HepG2 (cell line): ENCODE results near the gene GPATCH3. TPM values are rescaled to one million over a fixed set of nuclear protein-coding genes. Genes with fewer than 3 reads are reported as not detected.

Experiments
- EEA1 ChIP-seq: sonication (generic); formaldehyde crosslinking; IDR thresholded peaks from 2 replicates; pipeline ENCODE4 v1.5.1; 2020; ENCODE audit warnings: mild to moderate bottlenecking, missing genetic modification reagents, borderline replicate concordance
- FIP1L1 ChIP-seq: fragments of 200-400 bp; formaldehyde crosslinking; IDR thresholded peaks from 2 replicates; pipeline ENCODE4 v1.6.1; 2018; ENCODE audit warnings: low read depth, mild to moderate bottlenecking, low read length, moderate library complexity, borderline replicate concordance; ENCODE audit not compliant: insufficient read depth
- GZF1 ChIP-seq: sonication (generic); formaldehyde crosslinking; IDR thresholded peaks from 2 replicates; pipeline ENCODE4 v1.5.1; 2020; ENCODE audit warnings: mild to moderate bottlenecking, missing genetic modification reagents
- HMG20A ChIP-seq: IDR thresholded peaks from 2 replicates; pipeline ENCODE4 v1.6.1; 2016; ENCODE audit warnings: borderline replicate concordance
- HNF4A ChIP-seq: sonication (generic); formaldehyde crosslinking; IDR thresholded peaks from 2 replicates; pipeline ENCODE4 v1.4.0; 2020; ENCODE audit warnings: missing genetic modification reagents
- KDM3A ChIP-seq: IDR thresholded peaks from 2 replicates; pipeline ENCODE4 v1.6.1; 2018; ENCODE audit warnings: low read depth, missing compliant biosample characterization
- KDM5B ChIP-seq: sonication (generic); formaldehyde crosslinking; IDR thresholded peaks from 2 replicates; pipeline ENCODE4 v1.4.0; 2020; ENCODE audit warnings: missing genetic modification reagents, mild to moderate bottlenecking, borderline replicate concordance
- PHF8 ChIP-seq: sonication (generic); formaldehyde crosslinking; IDR thresholded peaks from 2 replicates; pipeline ENCODE4 v1.5.0; 2020; ENCODE audit warnings: missing genetic modification reagents
- PPARG ChIP-seq: conservative IDR thresholded peaks from 2 replicates; pipeline ENCODE4 v1.6.1; 2016; ENCODE audit warnings: missing biosample characterization, missing genetic modification reagents
- ZNF24 ChIP-seq: fragments of 450-650 bp; IDR thresholded peaks from 2 replicates; pipeline ENCODE4 v1.6.1; 2017; ENCODE audit warnings: antibody characterized with exemption, mild to moderate bottlenecking
- ZNF619 ChIP-seq: sonication (generic); formaldehyde crosslinking; IDR thresholded peaks from 2 replicates; pipeline ENCODE4 v1.4.0; 2020; ENCODE audit warnings: mild to moderate bottlenecking, missing genetic modification reagents
- polyA plus RNA-seq, 8 experiments: library from polyadenylated mRNA; depleted of rRNA in 3 of 8; stranded (reverse) in 7 of 8; unstranded in 1 of 8; fragments of >200 nt; fragmentation: Illumina TruSeq in 4 of 8; extraction: Trizol in 4 of 8; gene quantifications; 2 replicates each; pipeline versions ENCODE4 v1.2.1 to v1.2.3, GENCODE V29; 2011 to 2016; ENCODE audit warnings: low read depth in 4 of 8, missing spikeins in 1 of 8, mixed read lengths in 1 of 8; ENCODE audit not compliant: insufficient read depth in 1 of 8
- total RNA-seq, 5 experiments: library from RNA; depleted of rRNA; stranded (reverse); fragments of >200 nt; fragmentation: Illumina TruSeq; extraction: Trizol; gene quantifications; 2 replicates each; pipeline ENCODE4 v1.2.3, GENCODE V29; 2016; ENCODE audit warnings: low read depth in 1 of 5
- TF ChIP-seq, protein P1 (sequence below): sonication (generic); formaldehyde crosslinking; conservative IDR thresholded peaks from 2 replicates; pipeline ENCODE4 v1.8.0; 2022; ENCODE audit warnings: missing genetic modification reagents
- TF ChIP-seq, protein P2 (sequence below): sonication (generic); formaldehyde crosslinking; IDR thresholded peaks from 2 replicates; pipeline ENCODE4 v1.4.0; 2020; ENCODE audit warnings: low read depth, mild to moderate bottlenecking, missing genetic modification reagents
- TF ChIP-seq, protein P3 (sequence below): IDR thresholded peaks from 2 replicates; pipeline ENCODE4 v1.6.1; 2016
- TF ChIP-seq, protein P4 (sequence below): sonication (generic); formaldehyde crosslinking; IDR thresholded peaks from 2 replicates; pipeline ENCODE4 v1.4.0; 2020; ENCODE audit warnings: missing genetic modification reagents, mild to moderate bottlenecking, borderline replicate concordance
- TF ChIP-seq, protein P5 (sequence below), 2 experiments: sonication (generic) in 1 of 2; formaldehyde crosslinking in 1 of 2; IDR thresholded peaks; 2 replicates each; pipeline versions ENCODE4 v1.4.0 to v1.6.1; 2018 to 2020; ENCODE audit warnings: missing genetic modification reagents in 2 of 2, borderline replicate concordance in 1 of 2, low read depth in 1 of 2, mild to moderate bottlenecking in 1 of 2, missing biosample characterization in 1 of 2
- TF ChIP-seq, protein P6 (sequence below): sonication (generic); formaldehyde crosslinking; IDR thresholded peaks from 2 replicates; pipeline ENCODE4 v1.5.0; 2020; ENCODE audit warnings: mild to moderate bottlenecking, missing genetic modification reagents

The GPATCH3 gene
- total and polyA plus RNA-seq, 2 of the 13 experiments (the other 11 are each of a cell fraction or from before 2014, with no cell fraction given) = 8.3 to 11.0 TPM

DNA sequence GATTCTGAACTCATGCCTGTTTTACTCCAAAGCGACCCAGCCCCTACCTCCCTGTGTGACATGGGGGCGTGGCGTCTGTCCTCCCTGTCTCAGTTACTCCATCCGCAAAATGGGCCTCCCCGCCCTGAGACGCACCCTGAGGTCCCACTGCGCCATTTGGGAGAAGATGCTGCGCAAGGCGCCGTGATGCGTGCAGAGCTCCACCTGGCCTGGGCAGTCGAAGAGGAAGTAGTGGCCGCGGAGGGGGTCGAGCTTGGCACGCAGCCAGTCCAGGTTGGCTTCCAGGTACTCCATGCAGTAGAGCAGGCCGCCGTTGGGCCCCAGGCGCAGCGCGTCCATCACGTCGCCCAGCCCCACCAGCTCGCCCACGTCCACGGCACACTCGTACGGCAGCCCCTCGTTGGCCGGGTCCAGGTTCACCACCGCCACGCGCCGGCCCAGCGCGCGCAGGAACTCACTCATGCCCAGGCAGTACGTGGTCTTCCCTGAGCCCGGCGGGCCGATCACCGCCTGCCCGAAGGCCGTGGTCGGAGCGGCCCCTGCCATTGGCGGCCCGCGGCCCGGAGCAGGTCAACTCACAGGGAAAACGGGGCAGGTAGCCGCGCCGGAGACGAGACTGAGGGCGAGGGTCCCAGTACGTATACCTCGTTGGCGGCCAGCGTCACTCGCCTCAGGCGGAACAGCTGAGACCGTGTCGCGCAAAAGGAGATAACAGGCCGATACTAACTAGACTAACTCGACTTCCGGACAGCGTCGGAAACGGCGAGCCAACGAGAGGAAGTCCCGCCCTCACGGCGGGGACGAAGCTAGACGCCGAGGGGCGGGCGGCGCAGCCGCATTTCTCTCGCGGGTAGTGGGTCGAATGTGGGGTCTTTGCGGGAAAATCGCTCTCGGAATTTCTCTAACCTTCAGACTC, 10.5 kb downstream of the GPATCH3 start, which contains the start of gene GPN2 (continued):
- TF ChIP-seq, protein P1, sequence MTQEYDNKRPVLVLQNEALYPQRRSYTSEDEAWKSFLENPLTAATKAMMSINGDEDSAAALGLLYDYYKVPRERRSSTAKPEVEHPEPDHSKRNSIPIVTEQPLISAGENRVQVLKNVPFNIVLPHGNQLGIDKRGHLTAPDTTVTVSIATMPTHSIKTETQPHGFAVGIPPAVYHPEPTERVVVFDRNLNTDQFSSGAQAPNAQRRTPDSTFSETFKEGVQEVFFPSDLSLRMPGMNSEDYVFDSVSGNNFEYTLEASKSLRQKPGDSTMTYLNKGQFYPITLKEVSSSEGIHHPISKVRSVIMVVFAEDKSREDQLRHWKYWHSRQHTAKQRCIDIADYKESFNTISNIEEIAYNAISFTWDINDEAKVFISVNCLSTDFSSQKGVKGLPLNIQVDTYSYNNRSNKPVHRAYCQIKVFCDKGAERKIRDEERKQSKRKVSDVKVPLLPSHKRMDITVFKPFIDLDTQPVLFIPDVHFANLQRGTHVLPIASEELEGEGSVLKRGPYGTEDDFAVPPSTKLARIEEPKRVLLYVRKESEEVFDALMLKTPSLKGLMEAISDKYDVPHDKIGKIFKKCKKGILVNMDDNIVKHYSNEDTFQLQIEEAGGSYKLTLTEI (CRISPR knock-in tag) = no peak; the same call in 1 of the 2 replicates
- TF ChIP-seq, protein P2, sequence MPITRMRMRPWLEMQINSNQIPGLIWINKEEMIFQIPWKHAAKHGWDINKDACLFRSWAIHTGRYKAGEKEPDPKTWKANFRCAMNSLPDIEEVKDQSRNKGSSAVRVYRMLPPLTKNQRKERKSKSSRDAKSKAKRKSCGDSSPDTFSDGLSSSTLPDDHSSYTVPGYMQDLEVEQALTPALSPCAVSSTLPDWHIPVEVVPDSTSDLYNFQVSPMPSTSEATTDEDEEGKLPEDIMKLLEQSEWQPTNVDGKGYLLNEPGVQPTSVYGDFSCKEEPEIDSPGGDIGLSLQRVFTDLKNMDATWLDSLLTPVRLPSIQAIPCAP (CRISPR knock-in tag) = no peak
- TF ChIP-seq EEA1 (CRISPR knock-in tag) = no peak
- TF ChIP-seq FIP1L1 = no peak
- TF ChIP-seq HNF4A (CRISPR knock-in tag) = 0 out of 2 replicates have a peak, but pooled peaks have one; percentile 15
- TF ChIP-seq GZF1 (CRISPR knock-in tag) = peak; percentile 74; the same call in 1 of the 2 replicates
- TF ChIP-seq ZNF619 (CRISPR knock-in tag) = no peak
- peak; percentile 97 for TF ChIP-seq PHF8 (CRISPR knock-in tag)
- TF ChIP-seq, protein P3, sequence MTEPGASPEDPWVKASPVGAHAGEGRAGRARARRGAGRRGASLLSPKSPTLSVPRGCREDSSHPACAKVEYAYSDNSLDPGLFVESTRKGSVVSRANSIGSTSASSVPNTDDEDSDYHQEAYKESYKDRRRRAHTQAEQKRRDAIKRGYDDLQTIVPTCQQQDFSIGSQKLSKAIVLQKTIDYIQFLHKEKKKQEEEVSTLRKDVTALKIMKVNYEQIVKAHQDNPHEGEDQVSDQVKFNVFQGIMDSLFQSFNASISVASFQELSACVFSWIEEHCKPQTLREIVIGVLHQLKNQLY = no peak
- TF ChIP-seq PPARG (CRISPR knock-in tag) = 0 out of 2 replicates have a peak, but pooled peaks have one; percentile 14
- TF ChIP-seq, protein P4, sequence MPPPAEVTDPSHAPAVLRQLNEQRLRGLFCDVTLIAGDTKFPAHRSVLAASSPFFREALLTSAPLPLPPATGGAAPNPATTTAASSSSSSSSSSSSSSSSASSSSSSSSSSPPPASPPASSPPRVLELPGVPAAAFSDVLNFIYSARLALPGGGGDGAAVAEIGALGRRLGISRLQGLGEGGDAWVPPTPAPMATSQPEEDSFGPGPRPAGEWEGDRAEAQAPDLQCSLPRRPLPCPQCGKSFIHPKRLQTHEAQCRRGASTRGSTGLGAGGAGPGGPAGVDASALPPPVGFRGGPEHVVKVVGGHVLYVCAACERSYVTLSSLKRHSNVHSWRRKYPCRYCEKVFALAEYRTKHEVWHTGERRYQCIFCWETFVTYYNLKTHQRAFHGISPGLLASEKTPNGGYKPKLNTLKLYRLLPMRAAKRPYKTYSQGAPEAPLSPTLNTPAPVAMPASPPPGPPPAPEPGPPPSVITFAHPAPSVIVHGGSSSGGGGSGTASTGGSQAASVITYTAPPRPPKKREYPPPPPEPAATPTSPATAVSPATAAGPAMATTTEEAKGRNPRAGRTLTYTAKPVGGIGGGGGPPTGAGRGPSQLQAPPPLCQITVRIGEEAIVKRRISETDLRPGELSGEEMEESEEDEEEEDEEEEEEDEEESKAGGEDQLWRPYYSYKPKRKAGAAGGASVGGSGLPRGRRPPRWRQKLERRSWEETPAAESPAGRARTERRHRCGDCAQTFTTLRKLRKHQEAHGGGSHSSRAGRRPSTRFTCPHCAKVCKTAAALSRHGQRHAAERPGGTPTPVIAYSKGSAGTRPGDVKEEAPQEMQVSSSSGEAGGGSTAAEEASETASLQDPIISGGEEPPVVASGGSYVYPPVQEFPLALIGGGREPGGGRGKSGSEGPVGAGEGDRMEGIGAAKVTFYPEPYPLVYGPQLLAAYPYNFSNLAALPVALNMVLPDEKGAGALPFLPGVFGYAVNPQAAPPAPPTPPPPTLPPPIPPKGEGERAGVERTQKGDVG (CRISPR knock-in tag) = no peak
- TF ChIP-seq HMG20A (CRISPR knock-in tag) = peak; percentile 19; the same call in 1 of the 2 replicates
- TF ChIP-seq, protein P5, sequence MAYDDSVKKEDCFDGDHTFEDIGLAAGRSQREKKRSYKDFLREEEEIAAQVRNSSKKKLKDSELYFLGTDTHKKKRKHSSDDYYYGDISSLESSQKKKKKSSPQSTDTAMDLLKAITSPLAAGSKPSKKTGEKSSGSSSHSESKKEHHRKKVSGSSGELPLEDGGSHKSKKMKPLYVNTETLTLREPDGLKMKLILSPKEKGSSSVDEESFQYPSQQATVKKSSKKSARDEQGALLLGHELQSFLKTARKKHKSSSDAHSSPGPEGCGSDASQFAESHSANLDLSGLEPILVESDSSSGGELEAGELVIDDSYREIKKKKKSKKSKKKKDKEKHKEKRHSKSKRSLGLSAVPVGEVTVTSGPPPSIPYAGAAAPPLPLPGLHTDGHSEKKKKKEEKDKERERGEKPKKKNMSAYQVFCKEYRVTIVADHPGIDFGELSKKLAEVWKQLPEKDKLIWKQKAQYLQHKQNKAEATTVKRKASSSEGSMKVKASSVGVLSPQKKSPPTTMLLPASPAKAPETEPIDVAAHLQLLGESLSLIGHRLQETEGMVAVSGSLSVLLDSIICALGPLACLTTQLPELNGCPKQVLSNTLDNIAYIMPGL (CRISPR knock-in tag; IDR thresholded peaks at IDR 0.05; ENCODE audit: borderline replicate concordance in 1 of 2, low read depth in 1 of 2) = peak; percentile 71 to 96; a peak in 3 of 4 replicates
- TF ChIP-seq KDM5B (CRISPR knock-in tag) = peak; percentile 94
- no peak for TF ChIP-seq ZNF24
- TF ChIP-seq KDM3A (CRISPR knock-in tag) = no peak
- TF ChIP-seq, protein P6, sequence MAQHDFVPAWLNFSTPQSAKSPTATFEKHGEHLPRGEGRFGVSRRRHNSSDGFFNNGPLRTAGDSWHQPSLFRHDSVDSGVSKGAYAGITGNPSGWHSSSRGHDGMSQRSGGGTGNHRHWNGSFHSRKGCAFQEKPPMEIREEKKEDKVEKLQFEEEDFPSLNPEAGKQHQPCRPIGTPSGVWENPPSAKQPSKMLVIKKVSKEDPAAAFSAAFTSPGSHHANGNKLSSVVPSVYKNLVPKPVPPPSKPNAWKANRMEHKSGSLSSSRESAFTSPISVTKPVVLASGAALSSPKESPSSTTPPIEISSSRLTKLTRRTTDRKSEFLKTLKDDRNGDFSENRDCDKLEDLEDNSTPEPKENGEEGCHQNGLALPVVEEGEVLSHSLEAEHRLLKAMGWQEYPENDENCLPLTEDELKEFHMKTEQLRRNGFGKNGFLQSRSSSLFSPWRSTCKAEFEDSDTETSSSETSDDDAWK (CRISPR knock-in tag) = no peak
